HepG2 (cell line): ENCODE results near the gene SKI. TPM values are rescaled to one million over a fixed set of nuclear protein-coding genes. Genes with fewer than 3 reads are reported as not detected.

ENCODE experiments used
- AGO2 ChIP-seq: fragments of 200-400 bp; formaldehyde crosslinking; optimal IDR thresholded peaks from 2 replicates; pipeline ENCODE3; 2017; ENCODE audit warnings: mild to moderate bottlenecking, low read depth, low read length, moderate library complexity
- MAF1 ChIP-seq: sonication (generic); formaldehyde crosslinking; IDR thresholded peaks from 2 replicates; pipeline ENCODE4 v1.5.0; 2020; ENCODE audit warnings: missing genetic modification reagents, borderline replicate concordance
- PRMT3 ChIP-seq: sonication (generic); formaldehyde crosslinking; IDR thresholded peaks from 2 replicates; pipeline ENCODE4 v1.8.1; 2022; ENCODE audit warnings: low read depth, mild to moderate bottlenecking, moderate library complexity, missing genetic modification reagents, borderline replicate concordance
- ZFY ChIP-seq: sonication (generic); formaldehyde crosslinking; IDR thresholded peaks from 2 replicates; pipeline ENCODE4 v1.4.0; 2020; ENCODE audit warnings: missing genetic modification reagents
- ZNF563 ChIP-seq: sonication (generic); formaldehyde crosslinking; IDR thresholded peaks from 2 replicates; pipeline ENCODE4 v1.8.0; 2022; ENCODE audit warnings: mild to moderate bottlenecking, moderate library complexity, missing genetic modification reagents
- ZNF83 ChIP-seq: sonication (generic); formaldehyde crosslinking; IDR thresholded peaks from 2 replicates; pipeline ENCODE4 v1.4.0; 2020; ENCODE audit warnings: missing genetic modification reagents, mild to moderate bottlenecking, borderline replicate concordance
- ZSCAN22 ChIP-seq: sonication (generic); formaldehyde crosslinking; IDR thresholded peaks from 2 replicates; pipeline ENCODE4 v1.4.0; 2020; ENCODE audit warnings: mild to moderate bottlenecking, missing genetic modification reagents
- polyA plus RNA-seq, 8 experiments: library from polyadenylated mRNA; depleted of rRNA in 3 of 8; stranded (reverse) in 7 of 8; unstranded in 1 of 8; fragments of >200 nt; fragmentation: Illumina TruSeq in 4 of 8; extraction: Trizol in 4 of 8; gene quantifications; 2 replicates each; pipeline versions ENCODE4 v1.2.1 to v1.2.3, GENCODE V29; 2011 to 2016; ENCODE audit warnings: low read depth in 4 of 8, missing spikeins in 1 of 8, mixed read lengths in 1 of 8; ENCODE audit not compliant: insufficient read depth in 1 of 8
- total RNA-seq, 5 experiments: library from RNA; depleted of rRNA; stranded (reverse); fragments of >200 nt; fragmentation: Illumina TruSeq; extraction: Trizol; gene quantifications; 2 replicates each; pipeline ENCODE4 v1.2.3, GENCODE V29; 2016; ENCODE audit warnings: low read depth in 1 of 5
- TF ChIP-seq, protein P1 (sequence below): sonication (generic); formaldehyde crosslinking; IDR thresholded peaks from 2 replicates; pipeline ENCODE4 v1.8.1; 2023; ENCODE audit warnings: mild to moderate bottlenecking, inconsistent platforms, moderate library complexity, missing genetic modification reagents, borderline replicate concordance
- TF ChIP-seq, protein P2 (sequence below): sonication (generic); formaldehyde crosslinking; IDR thresholded peaks from 2 replicates; pipeline ENCODE4 v1.5.1; 2020; ENCODE audit warnings: mild to moderate bottlenecking, missing genetic modification reagents, moderate library complexity
- TF ChIP-seq, protein P3 (sequence below): IDR thresholded peaks from 2 replicates; pipeline ENCODE4 v1.6.1; 2016; ENCODE audit warnings: missing compliant biosample characterization, missing genetic modification reagents, borderline replicate concordance

Gene SKI
- total and polyA plus RNA-seq, 2 of the 13 experiments (the other 11 are each of a cell fraction or from before 2014, with no cell fraction given), result 4.7 to 6.9 TPM

DNA sequence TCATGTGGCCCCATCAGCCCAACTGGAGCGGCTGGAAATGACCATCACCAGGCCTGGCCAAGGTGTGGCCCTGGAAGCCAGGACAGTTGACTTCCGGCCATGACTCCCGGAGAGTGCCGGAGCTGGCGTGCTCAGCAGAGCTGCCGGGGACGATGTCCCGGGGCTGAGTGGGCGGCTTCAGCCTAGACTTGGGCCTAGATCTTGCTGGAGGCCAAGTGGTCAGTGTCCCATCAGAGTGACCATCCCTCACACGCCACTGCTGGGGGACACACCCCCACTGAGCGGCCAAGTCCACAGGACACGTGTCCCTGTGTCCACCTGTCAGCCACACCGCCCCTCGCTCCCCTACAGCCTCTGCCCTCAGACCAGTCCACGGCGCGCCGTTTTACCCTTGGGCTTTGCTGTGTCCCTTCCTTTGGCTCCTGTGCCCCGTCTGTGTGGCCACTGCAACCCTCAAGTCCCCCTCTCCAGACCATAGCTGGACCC, 37.6 kb upstream of the SKI start (continued):
- TF ChIP-seq, protein P1, sequence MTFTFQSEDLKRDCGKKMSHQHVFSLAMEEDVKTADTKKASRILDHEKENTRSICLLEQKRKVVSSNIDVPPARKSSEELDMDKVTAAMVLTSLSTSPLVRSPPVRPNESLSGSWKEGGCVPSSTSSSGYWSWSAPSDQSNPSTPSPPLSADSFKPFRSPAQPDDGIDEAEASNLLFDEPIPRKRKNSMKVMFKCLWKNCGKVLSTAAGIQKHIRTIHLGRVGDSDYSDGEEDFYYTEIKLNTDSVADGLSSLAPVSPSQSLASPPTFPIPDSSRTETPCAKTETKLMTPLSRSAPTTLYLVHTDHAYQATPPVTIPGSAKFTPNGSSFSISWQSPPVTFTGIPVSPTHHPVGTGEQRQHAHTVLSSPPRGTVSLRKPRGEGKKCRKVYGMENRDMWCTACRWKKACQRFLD (CRISPR knock-in tag), result 0 out of 2 replicates have a peak, but pooled peaks have one; percentile 11
- TF ChIP-seq ZFY (CRISPR knock-in tag) (0 out of 2 replicates have a peak, but pooled peaks have one; percentile 7), PRMT3 (0 out of 2 replicates have a peak, but pooled peaks have one; percentile 19), ZSCAN22 (CRISPR knock-in tag) (peak; percentile 91), MAF1 (CRISPR knock-in tag) (0 out of 2 replicates have a peak, but pooled peaks have one; percentile 23), ZNF563 (CRISPR knock-in tag) (0 out of 2 replicates have a peak, but pooled peaks have one; percentile 49), ZNF83 (no peak), AGO2 (peak; percentile 34)
- TF ChIP-seq, protein P2, sequence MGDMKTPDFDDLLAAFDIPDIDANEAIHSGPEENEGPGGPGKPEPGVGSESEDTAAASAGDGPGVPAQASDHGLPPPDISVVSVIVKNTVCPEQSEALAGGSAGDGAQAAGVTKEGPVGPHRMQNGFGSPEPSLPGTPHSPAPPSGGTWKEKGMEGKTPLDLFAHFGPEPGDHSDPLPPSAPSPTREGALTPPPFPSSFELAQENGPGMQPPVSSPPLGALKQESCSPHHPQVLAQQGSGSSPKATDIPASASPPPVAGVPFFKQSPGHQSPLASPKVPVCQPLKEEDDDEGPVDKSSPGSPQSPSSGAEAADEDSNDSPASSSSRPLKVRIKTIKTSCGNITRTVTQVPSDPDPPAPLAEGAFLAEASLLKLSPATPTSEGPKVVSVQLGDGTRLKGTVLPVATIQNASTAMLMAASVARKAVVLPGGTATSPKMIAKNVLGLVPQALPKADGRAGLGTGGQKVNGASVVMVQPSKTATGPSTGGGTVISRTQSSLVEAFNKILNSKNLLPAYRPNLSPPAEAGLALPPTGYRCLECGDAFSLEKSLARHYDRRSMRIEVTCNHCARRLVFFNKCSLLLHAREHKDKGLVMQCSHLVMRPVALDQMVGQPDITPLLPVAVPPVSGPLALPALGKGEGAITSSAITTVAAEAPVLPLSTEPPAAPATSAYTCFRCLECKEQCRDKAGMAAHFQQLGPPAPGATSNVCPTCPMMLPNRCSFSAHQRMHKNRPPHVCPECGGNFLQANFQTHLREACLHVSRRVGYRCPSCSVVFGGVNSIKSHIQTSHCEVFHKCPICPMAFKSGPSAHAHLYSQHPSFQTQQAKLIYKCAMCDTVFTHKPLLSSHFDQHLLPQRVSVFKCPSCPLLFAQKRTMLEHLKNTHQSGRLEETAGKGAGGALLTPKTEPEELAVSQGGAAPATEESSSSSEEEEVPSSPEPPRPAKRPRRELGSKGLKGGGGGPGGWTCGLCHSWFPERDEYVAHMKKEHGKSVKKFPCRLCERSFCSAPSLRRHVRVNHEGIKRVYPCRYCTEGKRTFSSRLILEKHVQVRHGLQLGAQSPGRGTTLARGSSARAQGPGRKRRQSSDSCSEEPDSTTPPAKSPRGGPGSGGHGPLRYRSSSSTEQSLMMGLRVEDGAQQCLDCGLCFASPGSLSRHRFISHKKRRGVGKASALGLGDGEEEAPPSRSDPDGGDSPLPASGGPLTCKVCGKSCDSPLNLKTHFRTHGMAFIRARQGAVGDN (CRISPR knock-in tag), result peak; percentile 84
- TF ChIP-seq, protein P3, sequence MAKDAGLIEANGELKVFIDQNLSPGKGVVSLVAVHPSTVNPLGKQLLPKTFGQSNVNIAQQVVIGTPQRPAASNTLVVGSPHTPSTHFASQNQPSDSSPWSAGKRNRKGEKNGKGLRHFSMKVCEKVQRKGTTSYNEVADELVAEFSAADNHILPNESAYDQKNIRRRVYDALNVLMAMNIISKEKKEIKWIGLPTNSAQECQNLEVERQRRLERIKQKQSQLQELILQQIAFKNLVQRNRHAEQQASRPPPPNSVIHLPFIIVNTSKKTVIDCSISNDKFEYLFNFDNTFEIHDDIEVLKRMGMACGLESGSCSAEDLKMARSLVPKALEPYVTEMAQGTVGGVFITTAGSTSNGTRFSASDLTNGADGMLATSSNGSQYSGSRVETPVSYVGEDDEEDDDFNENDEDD (CRISPR knock-in tag), result peak; percentile 21; the same call in 1 of the 2 replicates
